Thyroid gland (tissue), 4 donors: ENCODE data around the gene GTF2A2.

Experiments
- CTCF ChIP-seq, 6 experiments: fragments of 200-600 bp in 3 of 6; fragments of 450-650 bp in 3 of 6; sonication (generic) in 3 of 6; IDR thresholded peaks; one replicate each; pipeline ENCODE4 v1.5.1; 2016 to 2019; ENCODE audit warnings: antibody characterized with exemption in 6 of 6, mild to moderate bottlenecking in 2 of 6, inconsistent platforms in 1 of 6, moderate library complexity in 1 of 6
- POLR2A ChIP-seq, 2 donors: fragments of 450-650 bp; IDR thresholded peaks; one replicate each; pipeline ENCODE4 v1.6.1; 2017; ENCODE audit warnings: antibody characterized with exemption in 2 of 2, mild to moderate bottlenecking in 2 of 2, moderate library complexity in 1 of 2

- TF ChIP-seq CTCF (IDR thresholded peaks at IDR 0.05) (peak in 3 of 6 experiments; percentile 18 to 27 (median 18)), POLR2A (IDR thresholded peaks at IDR 0.05) (no peak)
These were observed 24.6 kb downstream of the GTF2A2 start for GRCh38 chr15:59632714-59633113.
